A549 (cell line): ENCODE measurements around the gene BMX.

Source experiments
- CBX8 ChIP-seq: fragments of 200-600 bp; sonication (generic); IDR thresholded peaks from 2 replicates; pipeline ENCODE4 v1.6.1; 2016
- CTCF ChIP-seq: fragments of >200 bp; sonication (Bioruptor Twin); formaldehyde crosslinking; IDR thresholded peaks from 3 replicates; pipeline ENCODE4 v1.5.1; 2016
- JUNB ChIP-seq: fragments of >200 bp; sonication (Bioruptor Twin); formaldehyde crosslinking; IDR thresholded peaks from 2 replicates; pipeline ENCODE4 v1.6.1; 2016
- MAZ ChIP-seq: fragments of 150-350 bp; IDR thresholded peaks from 2 replicates; pipeline ENCODE4 v1.6.1; 2014; ENCODE audit warnings: antibody characterized with exemption, low read depth, low read length, borderline replicate concordance
- NFE2L2 ChIP-seq: fragments of 150-350 bp; conservative IDR thresholded peaks from 2 replicates; pipeline ENCODE4 v1.6.1; 2014; ENCODE audit warnings: low read length
- POLR2A ChIP-seq: IDR thresholded peaks from 2 replicates; pipeline ENCODE4 v1.6.1; 2012; ENCODE audit warnings: mild to moderate bottlenecking, low read length
- RAD21 ChIP-seq, 2 experiments: fragments of >200 bp in 1 of 2; sonication (Bioruptor Twin) in 1 of 2; formaldehyde crosslinking in 1 of 2; IDR thresholded peaks in 1 of 2; conservative IDR thresholded peaks in 1 of 2; 2 replicates in 1 of 2; 3 replicates in 1 of 2; pipeline ENCODE4 v1.6.1; 2012 to 2018; ENCODE audit warnings: inconsistent platforms in 1 of 2
- TF ChIP-seq, protein P1 (sequence below): IDR thresholded peaks from 2 replicates; pipeline ENCODE4 v1.6.1; 2012

- no peak for TF ChIP-seq RAD21 (conservative IDR thresholded peaks at IDR 0.05 in 1 of 2, IDR thresholded peaks at IDR 0.05 in 1 of 2)
- no peak for TF ChIP-seq CTCF
- TF ChIP-seq, protein P1, sequence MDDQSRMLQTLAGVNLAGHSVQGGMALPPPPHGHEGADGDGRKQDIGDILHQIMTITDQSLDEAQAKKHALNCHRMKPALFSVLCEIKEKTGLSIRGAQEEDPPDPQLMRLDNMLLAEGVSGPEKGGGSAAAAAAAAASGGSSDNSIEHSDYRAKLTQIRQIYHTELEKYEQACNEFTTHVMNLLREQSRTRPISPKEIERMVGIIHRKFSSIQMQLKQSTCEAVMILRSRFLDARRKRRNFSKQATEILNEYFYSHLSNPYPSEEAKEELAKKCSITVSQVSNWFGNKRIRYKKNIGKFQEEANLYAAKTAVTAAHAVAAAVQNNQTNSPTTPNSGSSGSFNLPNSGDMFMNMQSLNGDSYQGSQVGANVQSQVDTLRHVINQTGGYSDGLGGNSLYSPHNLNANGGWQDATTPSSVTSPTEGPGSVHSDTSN: no peak
- no peak for TF ChIP-seq NFE2L2
- TF ChIP-seq CBX8: no peak
- TF ChIP-seq MAZ: no peak
- no peak for TF ChIP-seq POLR2A
- no peak for TF ChIP-seq JUNB
These were observed 66.7 kb downstream of the BMX start for GRCh38 chrX:15567267-15567666.
